ENCODE data around the gene UNG. TPM values are rescaled to one million over a fixed set of nuclear protein-coding genes. Genes with fewer than 3 reads are reported as not detected.

Gene UNG
- total RNA-seq, 1 donor from 2014 or later, result 20.5 TPM

GRCh38 chr12:109065154-109065852, 32.1 kb upstream of the UNG start:
- H3K27me3 ChIP-seq (ENCODE audit: low read depth), result no peaks in the 10 kb centered on the region
- no peak for ATAC-seq
- intact Hi-C loops (cut with DNase I), result no loop called here
- no peak overlapping the region for H3K27ac ChIP-seq
- H3K9me3 ChIP-seq, result no peaks in the 10 kb centered on the region
- H3K4me3 ChIP-seq, result no peak overlapping the region
- DNase-seq, result no peak
- H3K36me3 ChIP-seq, result peaks cover 52% of the 10 kb centered on the region
- H3K4me1 ChIP-seq, result no peaks in the 10 kb centered on the region
- TF ChIP-seq CTCF (IDR thresholded peaks at IDR 0.05), result no peak

- no peaks in the 10 kb centered on the region for H3K4me1 ChIP-seq
- DNase-seq, result no peak
- H3K27me3 ChIP-seq (ENCODE audit: low read depth), result no peaks in the 10 kb centered on the region
- ATAC-seq, result no peak
- TF ChIP-seq CTCF (IDR thresholded peaks at IDR 0.05), result no peak
- intact Hi-C loops (cut with DNase I), result no loop called here
- no peak overlapping the region for H3K4me3 ChIP-seq
- peaks cover 52% of the 10 kb centered on the region for H3K36me3 ChIP-seq
- H3K27ac ChIP-seq, result no peak overlapping the region
- H3K9me3 ChIP-seq, result no peaks in the 10 kb centered on the region
These were observed 31.6 kb upstream of the UNG start for GRCh38 chr12:109065853-109066193.

GRCh38 chr12:109069307-109070271, 27.8 kb upstream of the UNG start:
- TF ChIP-seq CTCF (IDR thresholded peaks at IDR 0.05), result no peak
- H3K9me3 ChIP-seq, result no peaks in the 10 kb centered on the region
- DNase-seq (no peak), ATAC-seq (no peak)
- H3K27me3 ChIP-seq (ENCODE audit: low read depth), result no peaks in the 10 kb centered on the region
- intact Hi-C loops (cut with DNase I), result no loop called here
- H3K4me1 ChIP-seq, result no peaks in the 10 kb centered on the region
- no peak overlapping the region for H3K27ac ChIP-seq
- no peak overlapping the region for H3K4me3 ChIP-seq
- peaks cover 76% of the 10 kb centered on the region for H3K36me3 ChIP-seq

- H3K36me3 ChIP-seq, result peaks cover 70% of the 10 kb centered on the region
- intact Hi-C loops (cut with DNase I), result no loop called here
- no peak for ATAC-seq
- no peak for TF ChIP-seq CTCF (IDR thresholded peaks at IDR 0.05)
- no peaks in the 10 kb centered on the region for H3K9me3 ChIP-seq
- H3K27ac ChIP-seq, result no peak overlapping the region
- no peak for DNase-seq
- no peaks in the 10 kb centered on the region for H3K27me3 ChIP-seq (ENCODE audit: low read depth)
- no peak overlapping the region for H3K4me3 ChIP-seq
- no peaks in the 10 kb centered on the region for H3K4me1 ChIP-seq
These were observed 22.5 kb upstream of the UNG start for GRCh38 chr12:109074866-109075265.

- intact Hi-C loops (cut with DNase I), result no loop called here
- no peak overlapping the region for H3K27ac ChIP-seq
- DNase-seq (no peak), ATAC-seq (no peak)
- peaks cover 91% of the 10 kb centered on the region for H3K36me3 ChIP-seq
- H3K4me1 ChIP-seq, result no peaks in the 10 kb centered on the region
- no peak overlapping the region for H3K4me3 ChIP-seq
- no peaks in the 10 kb centered on the region for H3K9me3 ChIP-seq
- TF ChIP-seq CTCF (IDR thresholded peaks at IDR 0.05), result no peak
- no peaks in the 10 kb centered on the region for H3K27me3 ChIP-seq (ENCODE audit: low read depth)
These were observed 14.6 kb upstream of the UNG start for GRCh38 chr12:109082751-109083150.

Data from lower lobe of right lung (tissue), 2 donors.